GM12873 (cell line): ENCODE measurements around the gene MRPS18C.

Experiments
- TF ChIP-seq, protein P1 (sequence below): IDR thresholded peaks from 2 replicates; pipeline ENCODE4 v1.5.1; 2012; ENCODE audit warnings: low read depth, mild to moderate bottlenecking, moderate library complexity, low read length, control low read depth; ENCODE audit not compliant: insufficient read depth; ENCODE audit errors: missing control alignments

The MRPS18C gene

DNA sequence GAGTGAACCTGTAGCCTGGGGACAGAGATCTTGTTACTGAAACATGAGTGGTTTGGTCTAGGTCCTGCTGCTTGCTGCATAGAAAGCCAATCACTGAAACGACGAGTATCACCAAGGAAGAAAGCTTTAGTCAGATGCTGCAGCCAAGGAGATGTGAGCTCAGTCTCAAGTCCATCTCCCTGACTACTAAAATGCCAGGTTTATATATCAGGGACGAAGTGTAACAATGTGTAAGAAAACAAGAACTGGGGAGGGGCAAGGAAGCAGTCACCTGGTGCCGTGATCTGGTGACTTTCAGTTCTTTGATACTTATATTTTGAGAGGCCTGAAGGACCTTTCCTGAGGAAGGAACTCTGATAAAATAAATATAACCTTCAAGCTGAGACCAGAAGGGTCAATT, 48.6 kb downstream of the MRPS18C start:
- TF ChIP-seq, protein P1, sequence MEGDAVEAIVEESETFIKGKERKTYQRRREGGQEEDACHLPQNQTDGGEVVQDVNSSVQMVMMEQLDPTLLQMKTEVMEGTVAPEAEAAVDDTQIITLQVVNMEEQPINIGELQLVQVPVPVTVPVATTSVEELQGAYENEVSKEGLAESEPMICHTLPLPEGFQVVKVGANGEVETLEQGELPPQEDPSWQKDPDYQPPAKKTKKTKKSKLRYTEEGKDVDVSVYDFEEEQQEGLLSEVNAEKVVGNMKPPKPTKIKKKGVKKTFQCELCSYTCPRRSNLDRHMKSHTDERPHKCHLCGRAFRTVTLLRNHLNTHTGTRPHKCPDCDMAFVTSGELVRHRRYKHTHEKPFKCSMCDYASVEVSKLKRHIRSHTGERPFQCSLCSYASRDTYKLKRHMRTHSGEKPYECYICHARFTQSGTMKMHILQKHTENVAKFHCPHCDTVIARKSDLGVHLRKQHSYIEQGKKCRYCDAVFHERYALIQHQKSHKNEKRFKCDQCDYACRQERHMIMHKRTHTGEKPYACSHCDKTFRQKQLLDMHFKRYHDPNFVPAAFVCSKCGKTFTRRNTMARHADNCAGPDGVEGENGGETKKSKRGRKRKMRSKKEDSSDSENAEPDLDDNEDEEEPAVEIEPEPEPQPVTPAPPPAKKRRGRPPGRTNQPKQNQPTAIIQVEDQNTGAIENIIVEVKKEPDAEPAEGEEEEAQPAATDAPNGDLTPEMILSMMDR, result no peak

DNA sequence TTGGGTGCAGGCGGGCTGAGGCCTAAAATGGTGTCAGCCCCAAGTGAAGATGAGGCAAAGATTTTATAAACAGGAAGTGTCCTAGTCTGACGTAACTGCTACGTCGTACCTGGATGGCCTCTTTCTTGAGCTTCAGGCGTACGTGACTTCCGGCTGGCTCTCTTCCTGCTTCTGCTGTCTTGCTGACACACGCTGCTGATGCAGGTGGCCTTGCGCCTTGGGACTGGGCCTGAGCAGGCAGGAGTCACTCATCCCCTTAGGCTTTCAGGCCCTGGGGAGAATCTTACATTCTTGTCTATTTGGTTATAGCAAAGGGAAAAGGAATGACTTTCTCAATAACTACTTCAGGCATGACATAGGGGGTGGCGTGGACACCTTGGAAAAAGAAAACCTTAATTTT, 49.1 kb downstream of the MRPS18C start:
- TF ChIP-seq, protein P1, result no peak

DNA sequence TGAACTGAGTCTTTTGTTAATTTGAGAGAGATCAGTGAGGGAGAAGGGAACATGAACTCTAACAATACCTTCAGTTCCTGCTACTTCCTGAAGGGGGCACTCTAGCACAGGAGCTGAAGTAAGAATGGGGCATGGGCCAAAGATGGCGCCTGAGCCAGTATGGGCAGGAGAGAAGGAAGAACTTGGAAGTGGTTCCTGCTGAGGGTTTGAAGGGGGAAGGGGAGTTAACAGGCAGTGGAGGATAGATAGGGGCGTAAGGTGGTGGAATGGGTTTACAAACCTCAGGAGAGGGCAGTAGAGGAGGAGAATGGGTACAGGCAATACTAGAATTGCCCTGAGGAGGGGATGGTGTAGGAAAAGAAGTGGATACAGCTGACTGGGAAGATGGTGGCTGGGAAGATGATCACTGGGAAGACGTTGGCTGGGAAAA, 53.3 kb downstream of the MRPS18C start:
- TF ChIP-seq, protein P1, result peak; percentile 71

DNA sequence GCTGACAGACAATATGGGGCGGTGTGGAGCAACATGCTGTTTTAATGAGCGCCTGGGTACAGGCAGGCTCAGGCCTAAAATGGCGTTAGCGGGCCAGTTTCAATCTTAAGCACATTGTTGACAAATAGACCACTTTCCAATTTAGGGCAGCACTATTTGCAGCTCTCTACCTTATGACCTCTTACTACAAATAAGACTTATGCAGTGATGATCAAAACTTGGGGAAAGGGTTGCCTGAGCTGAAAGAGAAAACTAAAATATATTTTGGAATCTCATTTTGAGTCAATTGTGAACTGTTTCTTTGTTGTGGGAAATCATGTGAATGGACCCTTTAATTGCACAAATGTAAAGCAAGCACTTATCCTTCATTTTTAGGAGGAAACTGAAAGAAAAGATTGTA, 54.6 kb downstream of the MRPS18C start:
- TF ChIP-seq, protein P1, result no peak
